SK-N-MC (cell line): ENCODE measurements around the gene HAPSTR1.

Source experiments
- EZH2 ChIP-seq: fragments of 200-600 bp; sonication (generic); IDR thresholded peaks from one replicate; pipeline ENCODE4 v1.6.1; 2017; ENCODE audit warnings: antibody characterized with exemption
- FOXP2 ChIP-seq: optimal IDR thresholded peaks from 2 replicates; pipeline ENCODE3; 2011; ENCODE audit warnings: mild to moderate bottlenecking, moderate library complexity; ENCODE audit not compliant: insufficient read depth; ENCODE audit errors: extremely low read length, control extremely low read depth
- POLR2AphosphoS5 ChIP-seq: IDR thresholded peaks from 2 replicates; pipeline ENCODE4 v1.6.1; 2012; ENCODE audit warnings: mild to moderate bottlenecking, low read depth, low read length, borderline replicate concordance

- no peak for TF ChIP-seq POLR2AphosphoS5
- no peak for TF ChIP-seq EZH2
- TF ChIP-seq FOXP2, result no peak
These were observed 2.8 kb downstream of the HAPSTR1 start for GRCh38 chr16:9094011-9094846.
